H1 (cell line): ENCODE measurements around the gene INTS7.

ENCODE experiments used
- CEBPB ChIP-seq: IDR thresholded peaks from 2 replicates; pipeline ENCODE4 v1.6.1; 2012; ENCODE audit warnings: low read depth, low read length
- EZH2 ChIP-seq: fragments of 200-600 bp; sonication (generic); IDR thresholded peaks from 2 replicates; pipeline ENCODE4 v1.7.1; 2012; ENCODE audit warnings: low read depth, mild to moderate bottlenecking, moderate library complexity, low read length, inconsistent platforms; ENCODE audit not compliant: severe bottlenecking
- POLR2A ChIP-seq, 2 experiments: IDR thresholded peaks; 1 replicate in 1 of 2; 2 replicates in 1 of 2; pipeline ENCODE4 v1.6.1; 2011; ENCODE audit warnings: low read depth in 2 of 2, low read length in 2 of 2, mild to moderate bottlenecking in 2 of 2; ENCODE audit errors: control extremely low read depth in 1 of 2
- SP1 ChIP-seq: IDR thresholded peaks from 2 replicates; pipeline ENCODE4 v1.6.1; 2011; ENCODE audit warnings: low read depth, low read length
- SRF ChIP-seq: IDR thresholded peaks from 2 replicates; pipeline ENCODE4 v1.6.1; 2011; ENCODE audit warnings: mild to moderate bottlenecking, low read depth, low read length, moderate library complexity
- TF ChIP-seq, protein P1 (sequence below), 3 experiments: IDR thresholded peaks; 1 replicate in 2 of 3; 2 replicates in 1 of 3; pipeline versions ENCODE4 v1.5.1 to v1.6.1; 2011; ENCODE audit warnings: low read length in 3 of 3, mild to moderate bottlenecking in 3 of 3, inconsistent platforms in 2 of 3, low read depth in 1 of 3, moderate library complexity in 1 of 3; ENCODE audit not compliant: insufficient read depth in 1 of 3; ENCODE audit errors: control extremely low read depth in 1 of 3

DNA sequence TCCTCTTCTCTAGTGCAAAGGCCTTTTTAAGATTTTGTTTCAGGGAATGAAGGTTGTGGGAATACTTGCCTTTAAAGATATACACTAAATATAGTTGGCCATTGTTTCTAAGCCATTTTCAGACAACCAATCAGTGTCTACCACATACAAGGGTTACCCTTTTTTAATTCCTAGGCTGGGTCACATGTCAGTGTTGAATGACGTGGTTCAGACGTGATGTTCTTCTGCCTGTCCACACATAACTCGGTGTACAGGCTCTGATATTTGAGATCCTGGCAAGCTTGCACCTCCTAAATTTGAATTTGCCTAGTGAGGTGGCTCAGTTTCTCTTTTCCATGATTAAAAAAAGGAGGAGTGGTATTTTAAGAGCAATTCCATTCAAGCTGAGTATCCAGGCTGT lies 39.0 kb upstream of the INTS7 start:
- no peak for TF ChIP-seq CEBPB
- TF ChIP-seq, protein P1, sequence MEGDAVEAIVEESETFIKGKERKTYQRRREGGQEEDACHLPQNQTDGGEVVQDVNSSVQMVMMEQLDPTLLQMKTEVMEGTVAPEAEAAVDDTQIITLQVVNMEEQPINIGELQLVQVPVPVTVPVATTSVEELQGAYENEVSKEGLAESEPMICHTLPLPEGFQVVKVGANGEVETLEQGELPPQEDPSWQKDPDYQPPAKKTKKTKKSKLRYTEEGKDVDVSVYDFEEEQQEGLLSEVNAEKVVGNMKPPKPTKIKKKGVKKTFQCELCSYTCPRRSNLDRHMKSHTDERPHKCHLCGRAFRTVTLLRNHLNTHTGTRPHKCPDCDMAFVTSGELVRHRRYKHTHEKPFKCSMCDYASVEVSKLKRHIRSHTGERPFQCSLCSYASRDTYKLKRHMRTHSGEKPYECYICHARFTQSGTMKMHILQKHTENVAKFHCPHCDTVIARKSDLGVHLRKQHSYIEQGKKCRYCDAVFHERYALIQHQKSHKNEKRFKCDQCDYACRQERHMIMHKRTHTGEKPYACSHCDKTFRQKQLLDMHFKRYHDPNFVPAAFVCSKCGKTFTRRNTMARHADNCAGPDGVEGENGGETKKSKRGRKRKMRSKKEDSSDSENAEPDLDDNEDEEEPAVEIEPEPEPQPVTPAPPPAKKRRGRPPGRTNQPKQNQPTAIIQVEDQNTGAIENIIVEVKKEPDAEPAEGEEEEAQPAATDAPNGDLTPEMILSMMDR (IDR thresholded peaks at IDR 0.05; ENCODE audit: control extremely low read depth in 1 of 3, insufficient read depth in 1 of 3, low read depth in 1 of 3, low read length in 3 of 3) = no peak
- no peak for TF ChIP-seq POLR2A (IDR thresholded peaks at IDR 0.05; ENCODE audit: control extremely low read depth in 1 of 2, low read depth in 2 of 2, low read length in 2 of 2)
- no peak for TF ChIP-seq EZH2
- no peak for TF ChIP-seq SRF
- no peak for TF ChIP-seq SP1
